HEK293 (cell line): ENCODE results near the gene ARSJ.
"Not testable (repeated sequence)": the region's sequence is repeated elsewhere in the genome, so short reads cannot be mapped to it uniquely, and the experiment has no call there.

Experiments used
- ATF2 ChIP-seq: fragments of 450-650 bp; formaldehyde crosslinking; IDR thresholded peaks from 2 replicates; pipeline ENCODE4 v1.5.1; 2016; ENCODE audit warnings: missing biosample characterization, missing genetic modification characterization, low read depth
- CTCF ChIP-seq: fragments of 450-650 bp; formaldehyde crosslinking; IDR thresholded peaks from 2 replicates; pipeline ENCODE4 v1.5.1; 2016; ENCODE audit warnings: missing biosample characterization, missing genetic modification characterization
- KLF8 ChIP-seq: fragments of 450-650 bp; formaldehyde crosslinking; IDR thresholded peaks from 2 replicates; pipeline ENCODE4 v1.5.1; 2016; ENCODE audit warnings: missing biosample characterization, missing genetic modification characterization
- OSR2 ChIP-seq: fragments of 450-650 bp; formaldehyde crosslinking; IDR thresholded peaks from 2 replicates; pipeline ENCODE4 v1.5.1; 2016; ENCODE audit warnings: missing biosample characterization, missing genetic modification characterization
- REST ChIP-seq: fragments of 450-650 bp; formaldehyde crosslinking; IDR thresholded peaks from 2 replicates; pipeline ENCODE4 v1.5.1; 2016; ENCODE audit warnings: missing biosample characterization, missing genetic modification characterization
- SALL2 ChIP-seq: fragments of 450-650 bp; formaldehyde crosslinking; IDR thresholded peaks from 2 replicates; pipeline ENCODE4 v1.5.0; 2017; ENCODE audit warnings: missing biosample characterization, mild to moderate bottlenecking, missing genetic modification characterization, borderline replicate concordance
- TSHZ1 ChIP-seq: fragments of 450-650 bp; formaldehyde crosslinking; IDR thresholded peaks from 2 replicates; pipeline ENCODE4 v1.5.1; 2016; ENCODE audit warnings: missing biosample characterization, missing genetic modification characterization, borderline replicate concordance
- YY1 ChIP-seq: fragments of 450-650 bp; formaldehyde crosslinking; IDR thresholded peaks from 2 replicates; pipeline ENCODE4 v1.5.1; 2018; ENCODE audit warnings: missing biosample characterization, missing genetic modification characterization
- ZBTB7A ChIP-seq: fragments of 450-650 bp; formaldehyde crosslinking; IDR thresholded peaks from 2 replicates; pipeline ENCODE4 v1.5.1; 2016; ENCODE audit warnings: low read depth, missing biosample characterization, missing genetic modification characterization
- ZNF274 ChIP-seq, 2 experiments: fragments of 200-500 bp in 1 of 2; fragments of 450-650 bp in 1 of 2; sonication (Bioruptor generic) in 1 of 2; formaldehyde crosslinking in 1 of 2; IDR thresholded peaks; 2 replicates each; pipeline versions ENCODE4 v1.5.1 to v1.6.1; 2014 to 2016; ENCODE audit warnings: borderline replicate concordance in 1 of 2, inconsistent platforms in 1 of 2, low read length in 1 of 2, missing biosample characterization in 1 of 2, missing genetic modification characterization in 1 of 2
- ZNF292 ChIP-seq: fragments of 450-650 bp; formaldehyde crosslinking; IDR thresholded peaks from 2 replicates; pipeline ENCODE4 v1.5.1; 2016; ENCODE audit warnings: low read depth, missing biosample characterization, missing genetic modification characterization, borderline replicate concordance
- ZNF341 ChIP-seq: fragments of 450-650 bp; formaldehyde crosslinking; IDR thresholded peaks from 2 replicates; pipeline ENCODE4; 2016; ENCODE audit warnings: low read depth, missing biosample characterization, missing genetic modification characterization
- ZNF530 ChIP-seq: fragments of 450-650 bp; formaldehyde crosslinking; IDR thresholded peaks from 2 replicates; pipeline ENCODE4 v1.5.1; 2016; ENCODE audit warnings: low read depth, missing biosample characterization, missing genetic modification characterization
- ZNF704 ChIP-seq: fragments of 450-650 bp; formaldehyde crosslinking; IDR thresholded peaks from 2 replicates; pipeline ENCODE4 v1.5.1; 2016; ENCODE audit warnings: missing biosample characterization, missing genetic modification characterization

- TF ChIP-seq ZNF530; SALL2 (tag by site-specific recombination); ATF2 (tag by site-specific recombination); CTCF (tag by site-specific recombination); OSR2 (tag by site-specific recombination); ZBTB7A (tag by site-specific recombination); KLF8 (tag by site-specific recombination); ZNF274 (IDR thresholded peaks at IDR 0.05; ENCODE audit: low read length); ZNF274 (tag by site-specific recombination; IDR thresholded peaks at IDR 0.05; ENCODE audit: borderline replicate concordance); ZNF704 (tag by site-specific recombination); REST (tag by site-specific recombination); ZNF292 (tag by site-specific recombination); TSHZ1 (tag by site-specific recombination); ZNF341 (tag by site-specific recombination); YY1: not testable (repeated sequence)
These were observed 33.8 kb upstream of the ARSJ start for GRCh38 chr4:114013201-114013600.
